ENCODE measurements around the gene UBTF. TPM values are rescaled to one million over a fixed set of nuclear protein-coding genes. Genes with fewer than 3 reads are reported as not detected.

Gene UBTF
- total RNA-seq, 1 experiment from 2014 or later, result 66.2 TPM

- Histone ChIP-seq H3K4me3 (ENCODE audit: insufficient read depth, low read depth, low read length) (no peak overlapping the region), H3K36me3 (replicated peaks; ENCODE audit: control insufficient read depth, insufficient read depth, low read length) (no peaks in the 10 kb centered on the region), H3K27me3 (ENCODE audit: control insufficient read depth, insufficient read depth, low read length) (no peaks in the 10 kb centered on the region)
- DNase-seq, result no peak
These were observed 4.1 kb upstream of the UBTF start for GRCh38 chr17:44223541-44224071.

- H3K4me3 ChIP-seq (ENCODE audit: insufficient read depth, low read depth, low read length), result peak overlapping the region; percentile 89
- H3K36me3 ChIP-seq (replicated peaks; ENCODE audit: control insufficient read depth, insufficient read depth, low read length), result no peaks in the 10 kb centered on the region; the same call in 1 of the 2 replicates
- H3K27me3 ChIP-seq (ENCODE audit: control insufficient read depth, insufficient read depth, low read length), result no peaks in the 10 kb centered on the region
- DNase-seq, result peak; percentile 93
These were observed 2.8 kb upstream of the UBTF start for GRCh38 chr17:44222112-44222869.

GRCh38 chr17:44221862-44222111 is 2.3 kb upstream of the UBTF start:
- no peak for DNase-seq
- Histone ChIP-seq H3K4me3 (ENCODE audit: insufficient read depth, low read depth, low read length) (peak overlapping the region; percentile 89), H3K27me3 (ENCODE audit: control insufficient read depth, insufficient read depth, low read length) (no peaks in the 10 kb centered on the region), H3K36me3 (replicated peaks; ENCODE audit: control insufficient read depth, insufficient read depth, low read length) (peaks cover 2% of the 10 kb centered on the region; the same call in 1 of the 2 replicates)

GRCh38 chr17:44221084-44221861 is 1.8 kb upstream of the UBTF start:
- peak; percentile 92 for DNase-seq
- H3K27me3 ChIP-seq (ENCODE audit: control insufficient read depth, insufficient read depth, low read length), result no peaks in the 10 kb centered on the region
- peak overlapping the region; percentile 89 for H3K4me3 ChIP-seq (ENCODE audit: insufficient read depth, low read depth, low read length)
- peaks cover 7% of the 10 kb centered on the region for H3K36me3 ChIP-seq (replicated peaks; ENCODE audit: control insufficient read depth, insufficient read depth, low read length)

- Histone ChIP-seq H3K4me3 (ENCODE audit: insufficient read depth, low read depth, low read length) (peak overlapping the region; percentile 89), H3K27me3 (ENCODE audit: control insufficient read depth, insufficient read depth, low read length) (no peaks in the 10 kb centered on the region), H3K36me3 (replicated peaks; ENCODE audit: control insufficient read depth, insufficient read depth, low read length) (peaks cover 16% of the 10 kb centered on the region)
- peak; percentile 85 for DNase-seq
These were observed 973 bp upstream of the UBTF start for GRCh38 chr17:44220213-44221083.

- no peaks in the 10 kb centered on the region for H3K27me3 ChIP-seq (ENCODE audit: control insufficient read depth, insufficient read depth, low read length)
- peaks cover 27% of the 10 kb centered on the region for H3K36me3 ChIP-seq (replicated peaks; ENCODE audit: control insufficient read depth, insufficient read depth, low read length)
- DNase-seq, result peak; percentile 93
- peak overlapping the region; percentile 89 for H3K4me3 ChIP-seq (ENCODE audit: insufficient read depth, low read depth, low read length)
These were observed 313 bp downstream of the UBTF start for GRCh38 chr17:44219108-44219615.

GRCh38 chr17:44218344-44219107 is 949 bp downstream of the UBTF start:
- Histone ChIP-seq H3K36me3 (replicated peaks; ENCODE audit: control insufficient read depth, insufficient read depth, low read length) (peaks cover 28% of the 10 kb centered on the region), H3K4me3 (ENCODE audit: insufficient read depth, low read depth, low read length) (peak overlapping the region; percentile 89), H3K27me3 (ENCODE audit: control insufficient read depth, insufficient read depth, low read length) (no peaks in the 10 kb centered on the region)
- DNase-seq, result peak; percentile 98

- peak overlapping the region; percentile 62 for H3K4me3 ChIP-seq (ENCODE audit: insufficient read depth, low read depth, low read length)
- H3K27me3 ChIP-seq (ENCODE audit: control insufficient read depth, insufficient read depth, low read length), result no peaks in the 10 kb centered on the region
- DNase-seq, result no peak
- peaks cover 29% of the 10 kb centered on the region for H3K36me3 ChIP-seq (replicated peaks; ENCODE audit: control insufficient read depth, insufficient read depth, low read length)
These were observed 1.6 kb downstream of the UBTF start for GRCh38 chr17:44217738-44218343.

GRCh38 chr17:44216694-44217093 is 2.8 kb downstream of the UBTF start:
- no peak for DNase-seq
- Histone ChIP-seq H3K36me3 (replicated peaks; ENCODE audit: control insufficient read depth, insufficient read depth, low read length) (peaks cover 29% of the 10 kb centered on the region), H3K27me3 (ENCODE audit: control insufficient read depth, insufficient read depth, low read length) (no peaks in the 10 kb centered on the region), H3K4me3 (ENCODE audit: insufficient read depth, low read depth, low read length) (no peak overlapping the region)

- H3K4me3 ChIP-seq (ENCODE audit: insufficient read depth, low read depth, low read length), result no peak overlapping the region
- no peak for DNase-seq
- H3K27me3 ChIP-seq (ENCODE audit: control insufficient read depth, insufficient read depth, low read length), result no peaks in the 10 kb centered on the region
- peaks cover 32% of the 10 kb centered on the region for H3K36me3 ChIP-seq (replicated peaks; ENCODE audit: control insufficient read depth, insufficient read depth, low read length)
These were observed 3.3 kb downstream of the UBTF start for GRCh38 chr17:44216173-44216572.

GRCh38 chr17:44214896-44215295 is 4.6 kb downstream of the UBTF start:
- Histone ChIP-seq H3K36me3 (replicated peaks; ENCODE audit: control insufficient read depth, insufficient read depth, low read length) (peaks cover 35% of the 10 kb centered on the region), H3K4me3 (ENCODE audit: insufficient read depth, low read depth, low read length) (no peak overlapping the region), H3K27me3 (ENCODE audit: control insufficient read depth, insufficient read depth, low read length) (no peaks in the 10 kb centered on the region)
- DNase-seq, result no peak

GRCh38 chr17:44214230-44214494 is 5.3 kb downstream of the UBTF start:
- Histone ChIP-seq H3K4me3 (ENCODE audit: insufficient read depth, low read depth, low read length) (no peak overlapping the region), H3K27me3 (ENCODE audit: control insufficient read depth, insufficient read depth, low read length) (no peaks in the 10 kb centered on the region), H3K36me3 (replicated peaks; ENCODE audit: control insufficient read depth, insufficient read depth, low read length) (peaks cover 41% of the 10 kb centered on the region)
- DNase-seq, result no peak

GRCh38 chr17:44213403-44214229 is 5.9 kb downstream of the UBTF start:
- no peak for DNase-seq
- Histone ChIP-seq H3K27me3 (ENCODE audit: control insufficient read depth, insufficient read depth, low read length) (no peaks in the 10 kb centered on the region), H3K36me3 (replicated peaks; ENCODE audit: control insufficient read depth, insufficient read depth, low read length) (peaks cover 46% of the 10 kb centered on the region), H3K4me3 (ENCODE audit: insufficient read depth, low read depth, low read length) (no peak overlapping the region)

Data from H7 (cell line).